ENCODE results near the gene THAP12. TPM values are rescaled to one million over a fixed set of nuclear protein-coding genes. Genes with fewer than 3 reads are reported as not detected.

Gene THAP12
- total and polyA plus RNA-seq, 10 of the 15 experiments (the other 5 are each of a cell fraction or from before 2014, with no cell fraction given) = 12.6 to 45.6 (median 22.3) TPM

GRCh38 chr11:76371170-76371569 lies 9.8 kb downstream of the THAP12 start (continued):
- TF ChIP-seq MLLT1 (IDR thresholded peaks at IDR 0.05) (no peak), STAT3 (IDR thresholded peaks at IDR 0.05; ENCODE audit: low read depth, low read length) (no peak), TCF12 (IDR thresholded peaks at IDR 0.05; ENCODE audit: low read depth, low read length) (no peak), POU2F2 (IDR thresholded peaks at IDR 0.05; ENCODE audit: borderline replicate concordance, low read depth, low read length) (peak; percentile 72; the same call in 2 of the 3 replicates), NBN (IDR thresholded peaks at IDR 0.05) (no peak), ATF7 (IDR thresholded peaks at IDR 0.05; ENCODE audit: low read depth) (0 out of 2 replicates have a peak, but pooled peaks have one; percentile 16), ETV6 (conservative IDR thresholded peaks at IDR 0.05 in 1 of 2, IDR thresholded peaks at IDR 0.05 in 1 of 2; ENCODE audit: borderline replicate concordance in 1 of 2, low read depth in 1 of 2) (0 out of 4 replicates have a peak, but pooled peaks of 1 of the 2 experiments have one; percentile 37), SUPT20H (IDR thresholded peaks at IDR 0.05; ENCODE audit: borderline replicate concordance, control insufficient read depth, low read depth, low read length) (no peak), NFYB (IDR thresholded peaks at IDR 0.05; ENCODE audit: insufficient read depth, low read depth, low read length) (no peak), MTA3 (IDR thresholded peaks at IDR 0.05; ENCODE audit: borderline replicate concordance, low read length) (no peak), BMI1 (IDR thresholded peaks at IDR 0.05; ENCODE audit: borderline replicate concordance) (no peak), IRF5 (IDR thresholded peaks at IDR 0.05; ENCODE audit: borderline replicate concordance) (no peak), ATF2 (IDR thresholded peaks at IDR 0.05; ENCODE audit: low read length) (peak; percentile 59), MXI1 (IDR thresholded peaks at IDR 0.05; ENCODE audit: low read depth, low read length) (no peak), CBX5 (IDR thresholded peaks at IDR 0.05; ENCODE audit: low read depth) (no peak), ZNF592 (IDR thresholded peaks at IDR 0.05) (no peak), ZSCAN29 (IDR thresholded peaks at IDR 0.05) (no peak), SREBF2 (IDR thresholded peaks at IDR 0.05; ENCODE audit: low read length) (no peak), BCLAF1 (IDR thresholded peaks at IDR 0.05) (no peak), EGR1 (IDR thresholded peaks at IDR 0.05; ENCODE audit: borderline replicate concordance in 1 of 2, low read depth in 2 of 2, low read length in 2 of 2) (no peak)

Data from GM12878 (cell line).